ENCODE results near the gene FKBP11.

Gene FKBP11

DNA sequence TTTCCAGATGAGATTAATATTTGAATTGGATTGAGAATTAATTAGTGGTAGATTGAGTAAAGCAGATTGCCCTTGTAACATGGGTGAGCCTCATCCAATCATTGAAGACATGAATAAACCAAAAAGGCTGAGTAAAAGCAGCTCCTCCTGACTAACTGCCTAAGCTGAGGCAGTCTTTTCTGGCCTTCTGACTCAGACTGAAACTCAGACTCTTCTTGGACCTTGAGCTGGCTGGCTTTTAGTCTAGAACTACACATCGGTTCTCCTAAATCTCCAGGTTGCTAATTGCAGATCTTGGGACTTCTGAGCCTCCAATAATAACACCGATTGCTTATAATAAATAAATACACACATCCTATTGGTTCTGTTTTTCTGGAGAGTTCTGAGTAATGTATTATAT lies 24.0 kb downstream of the FKBP11 start:
- in situ Hi-C loops (cut with HindIII; ENCODE audit: low sequenced_read_pairs) = no loop called here
- no peak overlapping the region for H3K4me3 ChIP-seq (ENCODE audit: low read depth, low read length)
- no peak for DNase-seq (ENCODE audit: low read depth)
- TF ChIP-seq, protein P1, sequence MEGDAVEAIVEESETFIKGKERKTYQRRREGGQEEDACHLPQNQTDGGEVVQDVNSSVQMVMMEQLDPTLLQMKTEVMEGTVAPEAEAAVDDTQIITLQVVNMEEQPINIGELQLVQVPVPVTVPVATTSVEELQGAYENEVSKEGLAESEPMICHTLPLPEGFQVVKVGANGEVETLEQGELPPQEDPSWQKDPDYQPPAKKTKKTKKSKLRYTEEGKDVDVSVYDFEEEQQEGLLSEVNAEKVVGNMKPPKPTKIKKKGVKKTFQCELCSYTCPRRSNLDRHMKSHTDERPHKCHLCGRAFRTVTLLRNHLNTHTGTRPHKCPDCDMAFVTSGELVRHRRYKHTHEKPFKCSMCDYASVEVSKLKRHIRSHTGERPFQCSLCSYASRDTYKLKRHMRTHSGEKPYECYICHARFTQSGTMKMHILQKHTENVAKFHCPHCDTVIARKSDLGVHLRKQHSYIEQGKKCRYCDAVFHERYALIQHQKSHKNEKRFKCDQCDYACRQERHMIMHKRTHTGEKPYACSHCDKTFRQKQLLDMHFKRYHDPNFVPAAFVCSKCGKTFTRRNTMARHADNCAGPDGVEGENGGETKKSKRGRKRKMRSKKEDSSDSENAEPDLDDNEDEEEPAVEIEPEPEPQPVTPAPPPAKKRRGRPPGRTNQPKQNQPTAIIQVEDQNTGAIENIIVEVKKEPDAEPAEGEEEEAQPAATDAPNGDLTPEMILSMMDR (IDR thresholded peaks at IDR 0.05; ENCODE audit: low read depth, low read length, missing control alignments) = no peak

DNA sequence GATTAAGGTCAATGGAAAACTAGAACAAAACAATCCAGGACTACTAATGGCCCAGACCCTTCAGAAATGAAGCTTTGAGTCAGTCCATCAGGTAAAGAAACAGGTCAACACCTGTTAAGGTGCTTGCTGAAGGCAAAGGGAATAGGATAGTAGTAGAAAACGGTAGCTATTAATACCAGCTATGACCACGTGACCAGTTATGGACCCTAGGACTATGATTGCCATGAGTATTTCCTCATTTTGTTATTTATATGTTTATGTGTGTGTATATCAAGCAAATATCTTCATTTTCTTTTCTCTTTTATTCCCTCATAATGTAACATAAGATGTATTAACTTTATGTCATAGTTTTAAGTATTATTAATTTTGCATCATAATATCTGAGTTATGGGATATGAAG lies 25.6 kb downstream of the FKBP11 start:
- no peak overlapping the region for H3K4me3 ChIP-seq (ENCODE audit: low read depth, low read length)
- in situ Hi-C loops (cut with HindIII; ENCODE audit: low sequenced_read_pairs) = no loop called here
- TF ChIP-seq, protein P1 (IDR thresholded peaks at IDR 0.05; ENCODE audit: low read depth, low read length, missing control alignments) = no peak
- DNase-seq (ENCODE audit: low read depth) = no peak

DNA sequence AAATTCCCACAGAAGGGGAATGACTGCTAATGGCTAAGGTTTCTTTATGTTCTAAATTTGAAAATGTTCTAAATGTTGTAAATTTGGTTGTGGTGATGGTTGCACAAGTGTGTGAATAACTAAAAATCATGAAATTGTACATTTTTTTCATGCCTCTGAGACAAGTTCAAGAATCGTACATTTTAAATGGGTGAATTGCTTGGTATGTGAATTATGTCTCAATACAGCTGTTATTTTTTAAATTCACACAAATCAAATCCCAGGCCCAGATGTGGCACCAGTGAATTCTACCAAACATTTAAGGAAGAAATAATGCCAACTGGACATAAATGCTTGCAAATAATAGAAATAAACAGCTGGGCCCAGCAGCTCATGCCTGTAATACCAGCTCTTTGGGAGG lies 31.0 kb downstream of the FKBP11 start:
- in situ Hi-C loops (cut with HindIII; ENCODE audit: low sequenced_read_pairs) = no loop called here
- no peak for DNase-seq (ENCODE audit: low read depth)

DNA sequence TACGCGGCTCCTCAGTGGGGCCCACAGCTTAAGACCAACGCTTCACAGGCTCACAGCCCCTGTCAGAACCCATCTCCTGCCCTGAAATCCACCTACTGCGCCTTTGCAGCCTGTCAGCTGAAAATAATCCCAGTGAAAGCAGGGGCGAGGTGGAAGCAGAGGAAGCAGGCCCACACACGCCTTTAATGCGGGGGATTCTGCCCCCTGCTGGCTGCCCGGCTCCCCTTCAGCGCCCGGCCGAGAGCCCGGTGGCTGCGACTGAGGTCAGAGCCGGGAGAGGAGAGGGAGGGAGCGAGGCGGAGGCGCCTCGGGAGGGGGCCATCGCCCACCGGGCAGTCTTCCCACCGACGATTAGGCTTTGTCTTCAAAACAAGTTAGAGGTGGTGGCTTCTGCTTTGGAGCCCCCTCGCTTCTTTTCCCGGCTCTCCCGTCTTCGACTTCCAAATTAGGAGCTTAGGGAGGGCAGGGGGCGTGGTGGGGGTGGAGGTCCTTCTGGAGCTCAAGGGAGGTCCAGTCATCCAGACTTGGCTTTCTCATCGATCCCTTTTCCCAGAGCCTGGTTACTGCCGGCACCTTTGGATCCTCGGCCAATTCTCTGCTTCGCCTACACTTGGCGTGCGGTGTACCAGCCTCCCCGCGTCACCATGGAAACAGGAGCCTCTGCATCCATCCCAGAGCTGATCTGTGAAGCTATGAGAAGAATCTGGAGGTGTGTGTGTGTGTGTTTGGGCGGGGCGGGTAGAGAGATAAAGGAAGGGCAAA lies 34.5 kb downstream of the FKBP11 start:
- DNase-seq (ENCODE audit: low read depth) = peak; percentile 18
- in situ Hi-C loops (cut with HindIII; ENCODE audit: low sequenced_read_pairs) = no loop called here
- TF ChIP-seq, protein P1 (IDR thresholded peaks at IDR 0.05; ENCODE audit: low read depth, low read length, missing control alignments) = peak; percentile 94
- peak overlapping the region; percentile 14 for H3K4me3 ChIP-seq (ENCODE audit: low read depth, low read length)

More for the DNA sequence above, 31.0 kb downstream of the FKBP11 start:
- TF ChIP-seq, protein P1 (IDR thresholded peaks at IDR 0.05; ENCODE audit: low read depth, low read length, missing control alignments) = no peak
- no peak overlapping the region for H3K4me3 ChIP-seq (ENCODE audit: low read depth, low read length)

GRCh38 chr12:48889679-48890078 lies 35.6 kb downstream of the FKBP11 start:
- in situ Hi-C loops (cut with HindIII; ENCODE audit: low sequenced_read_pairs) = no loop called here
- DNase-seq (ENCODE audit: low read depth) = no peak
- TF ChIP-seq, protein P1 (IDR thresholded peaks at IDR 0.05; ENCODE audit: low read depth, low read length, missing control alignments) = no peak
- H3K4me3 ChIP-seq (ENCODE audit: low read depth, low read length) = no peak overlapping the region

DNA sequence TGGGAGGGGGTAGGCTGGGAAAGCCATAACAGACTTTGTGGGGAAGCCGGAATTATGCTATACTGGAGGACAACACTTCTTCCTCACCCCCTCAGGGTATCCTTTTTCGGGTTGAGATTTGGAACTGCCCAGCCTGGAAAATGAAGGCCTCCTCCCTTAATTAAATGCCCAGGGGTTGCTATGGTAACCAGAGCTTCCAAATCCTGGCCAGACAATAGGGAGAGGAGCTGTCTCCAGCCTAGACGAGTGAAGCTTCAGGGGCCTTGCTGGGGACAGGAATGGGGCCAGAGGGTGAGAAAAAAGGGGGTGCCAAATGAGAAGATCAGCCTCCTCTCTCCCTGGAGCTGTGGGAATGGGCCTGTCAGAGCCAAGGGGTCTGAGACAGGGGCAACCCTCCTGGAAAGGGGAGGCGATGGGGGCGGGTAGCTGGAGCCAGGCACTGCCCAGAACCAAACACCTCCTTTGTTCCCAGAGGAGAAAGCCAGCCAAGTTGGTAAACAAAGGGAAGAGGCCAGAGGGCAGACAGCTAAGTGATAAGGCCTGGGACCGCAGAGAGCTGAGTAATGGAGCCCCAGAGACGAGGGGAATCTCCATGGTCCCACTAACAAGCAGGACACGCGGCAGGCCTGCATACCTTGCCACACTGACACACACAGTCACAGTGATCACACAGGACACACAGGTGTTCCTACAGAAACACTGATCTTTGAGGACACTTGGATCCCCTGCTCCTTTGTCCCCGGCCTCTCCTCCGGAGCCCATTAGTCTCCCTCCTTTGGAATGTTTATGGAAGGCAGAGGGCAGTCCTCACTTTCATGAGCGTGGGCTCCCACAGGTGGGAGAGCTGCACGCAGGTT lies 41.8 kb downstream of the FKBP11 start:
- DNase-seq (ENCODE audit: low read depth) = no peak
- in situ Hi-C loops (cut with HindIII; ENCODE audit: low sequenced_read_pairs) = loop anchor here (5.0 kb wide), 1 partner anchor 41 kb away; no protein-coding TSS in a partner anchor
- no peak overlapping the region for H3K4me3 ChIP-seq (ENCODE audit: low read depth, low read length)
- TF ChIP-seq, protein P1 (IDR thresholded peaks at IDR 0.05; ENCODE audit: low read depth, low read length, missing control alignments) = no peak

Data from astrocyte of the cerebellum (primary cell).